Frontal cortex (tissue), 4 donors: ENCODE measurements around the gene RECK. TPM values are rescaled to one million over a fixed set of nuclear protein-coding genes. Genes with fewer than 3 reads are reported as not detected.
A peak's percentile ranks its signal among the peaks of the same experiment; 100 is the strongest.

Experiments
- DNase-seq, 2 donors: peaks; one replicate each; pipeline ENCODE4 v3.0.0; 2012; ENCODE audit warnings: low spot score in 2 of 2
- FAIRE-seq: peaks from 2 replicates; lab custom pipeline; 2012; peaks lifted over from hg19 to GRCh38; lab: Jason Lieb, UNC
- small RNA-seq: library from RNA; depleted of rRNA; stranded (forward); fragments of <200 nt; gene quantifications from one replicate; pipeline ENCODE3, GENCODE V24; 2014
- total RNA-seq: library from RNA; depleted of rRNA; stranded (reverse); fragments of >200 nt; gene quantifications from one replicate; pipeline ENCODE4 v1.2.3, GENCODE V29; 2014
- donor health status: control.
- donor health status: control.
- donor health status: control.

The RECK gene
- total RNA-seq, 1 donor from 2014 or later: 7.3 TPM

- DNase-seq (peak; percentile 41 to 49), FAIRE-seq (no peak)
Measured at GRCh38 chr9:36165826-36166167, 129.1 kb downstream of the RECK start.

GRCh38 chr9:36166168-36166927 lies 129.6 kb downstream of the RECK start:
- DNase-seq: peak; percentile 84 to 94
- no peak for FAIRE-seq

- DNase-seq (peak in 1 of 2 donors; percentile 2), FAIRE-seq (no peak)
Measured at GRCh38 chr9:36169166-36169565, 132.5 kb downstream of the RECK start, which contains the start of gene CCIN. CCIN (plus strand) TSS chr9:36169388; CDS start chr9:36169503, 115 bp downstream.

GRCh38 chr9:36169708-36170107 lies 133.0 kb downstream of the RECK start:
- DNase-seq: peak in 1 of 2 donors; percentile 1
- FAIRE-seq: no peak

- FAIRE-seq (no peak), DNase-seq (no peak)
Measured at GRCh38 chr9:36170531-36170930, 133.8 kb downstream of the RECK start.

GRCh38 chr9:36173861-36174260 lies 137.1 kb downstream of the RECK start:
- DNase-seq (no peak), FAIRE-seq (no peak)

Small RNAs within 50 kb of the gene (small RNA-seq; reads per million reads assigned to genes)
- not detected for gene RF02275

Other genes starting within 250 kb of the RECK start
- gene NPR2, start 245.3 kb upstream of the RECK start, total RNA-seq: 11.0 TPM
- gene SPAG8, start 224.7 kb upstream of the RECK start, total RNA-seq: 2.9 TPM
- 9.0 TPM for gene HINT2, start 221.9 kb upstream of the RECK start, total RNA-seq
- gene FAM221B, start 208.2 kb upstream of the RECK start, total RNA-seq: not detected
- 4.1 TPM for gene TMEM8B, start 207.7 kb upstream of the RECK start, total RNA-seq
- not detected for gene OR13J1, start 166.5 kb upstream of the RECK start, total RNA-seq
- 0.82 TPM for gene HRCT1, start 130.7 kb upstream of the RECK start, total RNA-seq
- gene SPAAR, start 127.4 kb upstream of the RECK start, total RNA-seq: 0.41 TPM
- gene OR2S2, start 78.8 kb upstream of the RECK start, total RNA-seq: not detected
- 8.6 TPM for gene GLIPR2, start 99.8 kb downstream of the RECK start, total RNA-seq
- gene CCIN, start 132.5 kb downstream of the RECK start, total RNA-seq: not detected
- 152 TPM for gene CLTA, start 154.0 kb downstream of the RECK start, total RNA-seq
- 45.2 TPM for gene GNE, start 221.5 kb downstream of the RECK start, total RNA-seq